Liver (tissue), 9 donors: ENCODE measurements around the gene UTP25. TPM values are rescaled to one million over a fixed set of nuclear protein-coding genes. Genes with fewer than 3 reads are reported as not detected.

Source experiments
- DNase-seq: peaks from one replicate; pipeline ENCODE4 v3.0.0-alpha.2; 2017; ENCODE audit warnings: low spot score
- H3K27ac ChIP-seq, 2 donors: one replicate each; pipeline ENCODE4 v1.7.0; 2013; ENCODE audit warnings: inconsistent platforms in 2 of 2, low read length in 2 of 2, control low read depth in 1 of 2, low read depth in 1 of 2, mild to moderate bottlenecking in 1 of 2
- H3K27me3 ChIP-seq, 4 donors: one replicate each; pipeline versions ENCODE4 v1.6.1 to v1.7.0; 2013; ENCODE audit warnings: low read length in 3 of 4, inconsistent platforms in 1 of 4, mild to moderate bottlenecking in 1 of 4, moderate library complexity in 1 of 4; ENCODE audit not compliant: control insufficient read depth in 4 of 4, insufficient read depth in 4 of 4
- H3K36me3 ChIP-seq, 4 donors: one replicate each; pipeline versions ENCODE4 v1.6.1 to v1.7.0; 2013; ENCODE audit warnings: low read length in 3 of 4, mild to moderate bottlenecking in 3 of 4, low read depth in 1 of 4, moderate library complexity in 1 of 4; ENCODE audit not compliant: control insufficient read depth in 4 of 4, insufficient read depth in 3 of 4
- H3K4me1 ChIP-seq, 4 donors: one replicate each; pipeline versions ENCODE4 v1.6.1 to v1.7.0; 2013; ENCODE audit warnings: low read length in 3 of 4, mild to moderate bottlenecking in 3 of 4, moderate library complexity in 1 of 4; ENCODE audit not compliant: control insufficient read depth in 4 of 4, insufficient read depth in 4 of 4
- H3K4me3 ChIP-seq, 3 donors: one replicate each; pipeline versions ENCODE4 v1.6.1 to v1.7.0; 2013; ENCODE audit warnings: low read length in 3 of 3, control low read depth in 1 of 3, low read depth in 1 of 3, mild to moderate bottlenecking in 1 of 3
- H3K9ac ChIP-seq, 2 donors: one replicate each; pipeline ENCODE4 v1.7.0; 2013; ENCODE audit warnings: low read length in 2 of 2, mild to moderate bottlenecking in 2 of 2, moderate library complexity in 2 of 2, control low read depth in 1 of 2, low read depth in 1 of 2
- H3K9me3 ChIP-seq, 4 donors: one replicate each; pipeline versions ENCODE4 v1.6.1 to v1.7.0; 2013; ENCODE audit warnings: low read length in 3 of 4; ENCODE audit not compliant: control insufficient read depth in 4 of 4
- EGR1 ChIP-seq, 2 donors: IDR thresholded peaks; 2 replicates each; pipeline ENCODE4 v1.6.1; 2016 to 2018; ENCODE audit warnings: antibody characterized with exemption in 2 of 2, low read depth in 2 of 2
- FOXA1 ChIP-seq: IDR thresholded peaks from 2 replicates; pipeline ENCODE4 v1.6.1; 2016; ENCODE audit warnings: antibody characterized with exemption
- FOXA2 ChIP-seq: IDR thresholded peaks from 2 replicates; pipeline ENCODE4 v1.6.1; 2016; ENCODE audit warnings: antibody characterized with exemption
- GABPA ChIP-seq, 2 donors: IDR thresholded peaks in 1 of 2; conservative IDR thresholded peaks in 1 of 2; 2 replicates each; pipeline ENCODE4 v1.6.1; 2016; ENCODE audit warnings: antibody characterized with exemption in 2 of 2, mild to moderate bottlenecking in 1 of 2, moderate library complexity in 1 of 2
- HNF4A ChIP-seq, 2 donors: conservative IDR thresholded peaks; 2 replicates each; pipeline ENCODE4 v1.6.1; 2016; ENCODE audit warnings: antibody characterized with exemption in 2 of 2, mild to moderate bottlenecking in 2 of 2
- JUND ChIP-seq, 2 donors: IDR thresholded peaks; 2 replicates each; pipeline ENCODE4 v1.6.1; 2016; ENCODE audit warnings: antibody characterized with exemption in 2 of 2
- MAX ChIP-seq: IDR thresholded peaks from 2 replicates; pipeline ENCODE4 v1.6.1; 2016; ENCODE audit warnings: antibody characterized with exemption
- NR2F2 ChIP-seq: IDR thresholded peaks from 2 replicates; pipeline ENCODE4 v1.6.1; 2016; ENCODE audit warnings: antibody characterized with exemption
- RXRA ChIP-seq, 2 donors: IDR thresholded peaks; 2 replicates each; pipeline ENCODE4 v1.6.1; 2017 to 2018; ENCODE audit warnings: antibody characterized with exemption in 2 of 2, mild to moderate bottlenecking in 1 of 2
- SP1 ChIP-seq: IDR thresholded peaks from 2 replicates; pipeline ENCODE4 v1.6.1; 2018; ENCODE audit warnings: antibody characterized with exemption, mild to moderate bottlenecking
- TAF1 ChIP-seq: conservative IDR thresholded peaks from 2 replicates; pipeline ENCODE4 v1.6.1; 2016; ENCODE audit warnings: antibody characterized with exemption, mild to moderate bottlenecking
- YY1 ChIP-seq: IDR thresholded peaks from 2 replicates; pipeline ENCODE4 v1.6.1; 2016; ENCODE audit warnings: antibody characterized with exemption, mild to moderate bottlenecking
- WGBS: extraction: QIAGEN DNeasy Blood & Tissue Kit; methylation state at CpG from one replicate; pipeline ENCODE4 v1.1.7; 2013; 5-methylcytosine and 5-hydroxymethylcytosine counted together
- polyA plus RNA-seq, 2 donors: library from polyadenylated mRNA; stranded (reverse) in 1 of 2; unstranded in 1 of 2; fragments of 200-250 nt in 1 of 2; fragments of >200 nt in 1 of 2; fragmentation: Nextera tagmentation in 1 of 2; extraction: Ambion mirVana in 1 of 2; gene quantifications; one replicate each; pipeline versions ENCODE4 v1.2.1 to v1.2.3, GENCODE V29; 2013 to 2015
- total RNA-seq, 2 donors: library from RNA; depleted of rRNA; stranded (reverse); fragments of >200 nt; gene quantifications; one replicate each; pipeline ENCODE4 v1.2.3, GENCODE V29; 2014
- TF ChIP-seq, protein P1 (sequence below): IDR thresholded peaks from 2 replicates; pipeline ENCODE4 v1.6.1; 2016; ENCODE audit warnings: antibody characterized with exemption
- TF ChIP-seq, protein P2 (sequence below): IDR thresholded peaks from 2 replicates; pipeline ENCODE4 v1.6.1; 2016; ENCODE audit warnings: antibody characterized with exemption, mild to moderate bottlenecking
- donor health status: healthy.
- donor health status: healthy.
- donor health status: healthy.
- donor health status: healthy.
- donor health status: healthy.

The UTP25 gene
- total and polyA plus RNA-seq, 4 donors, result 2.4 to 7.7 (median 3.0) TPM

- no peaks in the 10 kb centered on the region for H3K4me1 ChIP-seq
- no peak overlapping the region for H3K4me3 ChIP-seq
- WGBS, result 71% methylated on average over 6 of the region's 6 CpGs
- H3K36me3 ChIP-seq, result no peaks in the 10 kb centered on the region
- TF ChIP-seq HNF4A (conservative IDR thresholded peaks at IDR 0.05) (no peak), NR2F2 (no peak), EGR1 (IDR thresholded peaks at IDR 0.05; ENCODE audit: low read depth in 2 of 2) (no peak), GABPA (IDR thresholded peaks at IDR 0.05 in 1 of 2, conservative IDR thresholded peaks at IDR 0.05 in 1 of 2) (no peak), YY1 (no peak), SP1 (no peak), RXRA (IDR thresholded peaks at IDR 0.05) (no peak)
- TF ChIP-seq, protein P1, sequence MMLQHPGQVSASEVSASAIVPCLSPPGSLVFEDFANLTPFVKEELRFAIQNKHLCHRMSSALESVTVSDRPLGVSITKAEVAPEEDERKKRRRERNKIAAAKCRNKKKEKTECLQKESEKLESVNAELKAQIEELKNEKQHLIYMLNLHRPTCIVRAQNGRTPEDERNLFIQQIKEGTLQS, result no peak
- TF ChIP-seq, protein P2, sequence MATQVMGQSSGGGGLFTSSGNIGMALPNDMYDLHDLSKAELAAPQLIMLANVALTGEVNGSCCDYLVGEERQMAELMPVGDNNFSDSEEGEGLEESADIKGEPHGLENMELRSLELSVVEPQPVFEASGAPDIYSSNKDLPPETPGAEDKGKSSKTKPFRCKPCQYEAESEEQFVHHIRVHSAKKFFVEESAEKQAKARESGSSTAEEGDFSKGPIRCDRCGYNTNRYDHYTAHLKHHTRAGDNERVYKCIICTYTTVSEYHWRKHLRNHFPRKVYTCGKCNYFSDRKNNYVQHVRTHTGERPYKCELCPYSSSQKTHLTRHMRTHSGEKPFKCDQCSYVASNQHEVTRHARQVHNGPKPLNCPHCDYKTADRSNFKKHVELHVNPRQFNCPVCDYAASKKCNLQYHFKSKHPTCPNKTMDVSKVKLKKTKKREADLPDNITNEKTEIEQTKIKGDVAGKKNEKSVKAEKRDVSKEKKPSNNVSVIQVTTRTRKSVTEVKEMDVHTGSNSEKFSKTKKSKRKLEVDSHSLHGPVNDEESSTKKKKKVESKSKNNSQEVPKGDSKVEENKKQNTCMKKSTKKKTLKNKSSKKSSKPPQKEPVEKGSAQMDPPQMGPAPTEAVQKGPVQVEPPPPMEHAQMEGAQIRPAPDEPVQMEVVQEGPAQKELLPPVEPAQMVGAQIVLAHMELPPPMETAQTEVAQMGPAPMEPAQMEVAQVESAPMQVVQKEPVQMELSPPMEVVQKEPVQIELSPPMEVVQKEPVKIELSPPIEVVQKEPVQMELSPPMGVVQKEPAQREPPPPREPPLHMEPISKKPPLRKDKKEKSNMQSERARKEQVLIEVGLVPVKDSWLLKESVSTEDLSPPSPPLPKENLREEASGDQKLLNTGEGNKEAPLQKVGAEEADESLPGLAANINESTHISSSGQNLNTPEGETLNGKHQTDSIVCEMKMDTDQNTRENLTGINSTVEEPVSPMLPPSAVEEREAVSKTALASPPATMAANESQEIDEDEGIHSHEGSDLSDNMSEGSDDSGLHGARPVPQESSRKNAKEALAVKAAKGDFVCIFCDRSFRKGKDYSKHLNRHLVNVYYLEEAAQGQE, result no peak
- no peak overlapping the region for H3K9ac ChIP-seq
- H3K27ac ChIP-seq, result no peak overlapping the region
- peaks cover 0 to 5% (median 0%) of the 10 kb centered on the region in 4 donors for H3K27me3 ChIP-seq
- no peaks in the 10 kb centered on the region for H3K9me3 ChIP-seq
- DNase-seq, result no peak
Observed at GRCh38 chr1:209876078-209876800, 48.5 kb downstream of the UTP25 start.

GRCh38 chr1:209877087-209877764 lies 49.5 kb downstream of the UTP25 start:
- H3K4me3 ChIP-seq, result no peak overlapping the region
- no peak for DNase-seq
- no peak for TF ChIP-seq NR2F2
- TF ChIP-seq FOXA2, result no peak
- TF ChIP-seq EGR1 (IDR thresholded peaks at IDR 0.05; ENCODE audit: low read depth in 2 of 2), result no peak
- no peak for TF ChIP-seq JUND (IDR thresholded peaks at IDR 0.05)
- TF ChIP-seq YY1, result no peak
- no peak for TF ChIP-seq MAX
- TF ChIP-seq RXRA (IDR thresholded peaks at IDR 0.05), result no peak
- no peak for TF ChIP-seq FOXA1
- no peak for TF ChIP-seq TAF1
- peaks cover 0 to 5% (median 0%) of the 10 kb centered on the region in 4 donors for H3K27me3 ChIP-seq
- no peaks in the 10 kb centered on the region for H3K4me1 ChIP-seq
- 76% methylated on average over 2 of the region's 2 CpGs for WGBS
- H3K36me3 ChIP-seq, result no peaks in the 10 kb centered on the region
- H3K9ac ChIP-seq, result no peak overlapping the region
- no peak overlapping the region for H3K27ac ChIP-seq
- H3K9me3 ChIP-seq, result no peaks in the 10 kb centered on the region
